GM18867 (cell line): Measurements from ENCODE around the gene CFAP54.
A peak's percentile ranks its signal among the peaks of the same experiment; 100 is the strongest.
"Not testable (repeated sequence)": the region's sequence is repeated elsewhere in the genome, so short reads cannot be mapped to it uniquely, and the experiment has no call there.

Experiments used
- ATAC-seq: cut with Tn5 transposase; IDR thresholded peaks from one replicate; pipeline ENCODE4 v1.9.1; 2021; ENCODE audit warnings: mild to moderate bottlenecking, moderate library complexity; ENCODE audit not compliant: unreplicated experiment

Gene CFAP54

GRCh38 chr12:96513681-96514080 is 24.3 kb downstream of the CFAP54 start:
- ATAC-seq: no peak

DNA sequence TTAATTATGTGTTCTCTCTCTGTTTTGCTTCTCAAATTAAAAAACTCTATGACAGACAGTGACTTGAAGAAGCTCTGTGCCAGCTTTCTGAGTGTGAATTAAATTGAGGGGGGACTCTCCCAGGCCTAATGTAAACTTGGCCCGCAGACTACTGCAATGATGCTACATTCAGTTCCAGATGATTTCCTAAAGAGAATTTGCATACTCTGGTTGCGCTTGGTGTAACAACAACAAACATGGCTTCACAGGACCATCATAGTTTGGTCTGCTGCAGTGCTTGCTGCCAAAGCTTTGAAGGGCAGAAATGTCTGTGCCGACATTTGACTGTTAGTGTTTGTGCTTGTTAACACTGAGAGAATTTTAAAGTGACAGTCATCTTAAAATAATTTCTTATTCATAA is 25.0 kb downstream of the CFAP54 start:
- peak; percentile 81 for ATAC-seq

DNA sequence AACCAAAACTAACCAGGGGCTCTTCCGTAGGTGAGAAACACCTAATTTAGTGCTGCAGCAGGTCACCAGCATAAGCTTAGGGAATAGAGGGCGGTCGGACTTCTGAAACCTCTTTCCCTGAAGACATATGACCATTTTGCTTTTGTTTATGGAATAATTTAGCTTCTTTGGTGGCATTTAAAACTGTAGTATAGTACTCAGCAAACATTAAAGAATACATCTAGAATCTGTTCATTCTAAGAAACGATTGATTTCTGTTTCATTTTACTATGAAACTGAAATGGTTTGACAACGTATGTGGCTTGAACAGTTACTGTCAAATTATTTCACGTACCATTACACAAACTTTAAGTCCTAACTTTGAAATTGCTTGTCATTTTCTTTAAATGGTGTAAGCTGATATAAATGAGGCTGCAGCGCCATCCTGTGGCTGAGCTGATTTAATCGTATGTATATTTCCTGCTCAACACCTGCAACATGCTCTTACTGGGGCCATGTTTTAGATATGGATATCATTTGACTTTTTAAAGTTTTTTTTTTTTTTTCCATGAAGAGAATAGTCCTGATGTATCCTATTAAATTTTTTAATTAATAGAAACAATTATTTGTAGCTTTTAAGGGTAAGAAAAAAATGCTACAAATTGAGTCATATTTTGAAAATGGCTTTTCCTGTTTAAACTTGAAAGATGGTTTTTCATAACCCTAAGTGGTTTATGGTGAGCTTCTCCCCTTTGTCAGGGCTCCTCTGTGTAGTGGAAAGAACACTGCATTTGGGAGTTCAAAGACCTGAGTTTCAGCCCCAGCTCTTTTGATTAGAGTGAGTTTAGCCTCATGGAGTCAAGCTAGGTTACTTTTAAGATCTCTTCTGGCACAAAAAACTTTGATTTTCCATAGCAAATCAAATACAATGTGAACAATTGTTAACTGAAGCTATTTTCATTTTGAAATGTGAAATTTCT is 27.4 kb downstream of the CFAP54 start:
- peak; percentile 73 for ATAC-seq

DNA sequence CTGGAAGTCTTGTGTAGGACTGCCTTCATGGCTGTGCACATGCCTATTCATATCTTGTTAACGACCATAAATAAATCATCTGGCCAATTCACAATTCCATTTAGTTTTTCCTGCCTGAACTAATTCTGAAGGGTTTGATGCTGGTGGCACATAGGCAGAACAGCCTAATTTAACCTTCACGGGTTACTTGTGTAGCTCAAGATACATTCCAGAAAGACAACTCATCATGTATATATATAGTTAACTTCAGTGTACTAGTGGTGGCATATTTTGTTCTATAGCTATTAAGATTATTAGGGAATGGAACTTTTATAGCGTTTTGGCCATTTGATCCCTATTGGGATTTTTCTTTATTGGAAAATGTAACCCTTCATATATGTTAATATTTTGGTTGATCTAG is 31.4 kb downstream of the CFAP54 start:
- no peak for ATAC-seq

DNA sequence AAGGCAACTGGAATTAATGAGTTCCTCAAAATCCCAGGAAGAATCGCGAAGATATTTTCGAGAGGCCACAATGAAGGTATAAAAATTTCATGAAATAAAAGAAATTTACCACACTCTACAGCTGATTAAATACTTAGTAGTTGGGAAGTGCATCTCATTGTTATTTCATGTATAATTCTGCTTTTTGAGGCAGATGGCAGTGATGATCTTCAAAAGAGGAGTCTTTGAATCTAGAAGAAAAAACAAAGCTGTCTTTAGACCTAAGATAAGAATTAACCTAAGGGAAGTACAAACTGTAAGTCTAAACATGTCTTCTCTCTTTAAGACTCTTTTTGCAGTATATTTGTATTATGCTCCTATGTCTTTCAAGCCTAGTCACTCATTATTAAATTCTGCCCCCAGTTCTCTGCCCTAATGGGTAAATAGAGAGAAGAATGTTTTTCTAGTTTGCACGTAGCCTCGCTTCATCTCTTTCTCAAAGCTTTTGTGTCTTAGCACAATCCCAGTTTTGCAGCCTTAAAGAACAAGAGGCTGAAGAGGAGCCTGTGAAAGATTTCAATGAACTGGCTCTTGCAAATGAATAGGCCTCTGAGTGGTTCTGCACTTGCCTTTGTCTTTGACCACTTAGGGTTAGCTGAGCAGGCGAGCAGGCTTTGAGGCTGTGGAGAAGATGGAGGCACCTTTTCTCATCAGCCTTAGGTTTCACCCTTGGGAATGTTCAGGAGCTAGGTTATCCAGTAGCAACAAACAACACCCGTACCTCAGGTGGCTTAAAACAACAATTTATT is 32.7 kb downstream of the CFAP54 start:
- no peak for ATAC-seq

DNA sequence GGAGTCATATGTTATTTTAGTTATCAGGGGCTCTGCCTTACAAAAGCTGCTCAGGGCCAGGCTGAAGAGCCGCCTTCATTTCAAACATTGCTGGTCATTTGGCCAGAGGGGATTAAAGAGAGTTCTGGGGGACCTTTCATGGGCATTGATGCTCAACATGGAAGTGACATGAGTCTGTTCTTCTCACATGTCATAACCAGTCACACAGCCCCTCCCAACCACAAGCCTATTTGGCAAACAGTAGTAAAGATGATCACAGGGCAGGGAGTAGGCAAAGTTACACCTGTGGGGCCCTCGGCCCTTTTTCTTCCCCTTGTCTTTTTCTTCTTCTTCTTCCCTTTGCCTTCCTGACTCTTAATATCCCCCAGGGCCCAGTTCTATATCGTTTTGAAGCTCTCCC is 33.3 kb downstream of the CFAP54 start:
- ATAC-seq: no peak

GRCh38 chr12:96526110-96526509 is 36.7 kb downstream of the CFAP54 start:
- no peak for ATAC-seq

DNA sequence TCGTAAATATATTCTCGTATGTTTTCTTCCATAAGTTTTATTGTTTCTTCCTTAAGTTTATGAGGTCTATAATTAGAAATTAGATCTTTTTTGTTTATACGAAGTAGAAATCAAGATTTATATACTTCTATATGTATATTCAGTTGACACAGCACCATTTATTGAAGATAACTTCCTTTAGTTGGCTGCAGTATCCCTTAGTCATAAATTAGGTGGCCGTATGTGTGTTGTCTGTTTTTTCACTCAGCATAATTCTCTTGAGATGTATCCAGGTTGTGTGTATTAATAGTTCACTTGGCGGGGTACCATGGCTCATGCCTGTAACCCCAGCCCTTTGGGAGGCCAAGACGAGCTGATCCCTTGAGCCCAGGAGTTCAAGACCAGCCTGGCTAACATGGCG is 40.5 kb downstream of the CFAP54 start:
- ATAC-seq: no peak

GRCh38 chr12:96534339-96534738 is 45.0 kb downstream of the CFAP54 start:
- ATAC-seq: no peak

GRCh38 chr12:96548384-96548783 is 59.0 kb downstream of the CFAP54 start:
- no peak for ATAC-seq

- no peak for ATAC-seq
Measured at GRCh38 chr12:96549341-96549740, 60.0 kb downstream of the CFAP54 start.

DNA sequence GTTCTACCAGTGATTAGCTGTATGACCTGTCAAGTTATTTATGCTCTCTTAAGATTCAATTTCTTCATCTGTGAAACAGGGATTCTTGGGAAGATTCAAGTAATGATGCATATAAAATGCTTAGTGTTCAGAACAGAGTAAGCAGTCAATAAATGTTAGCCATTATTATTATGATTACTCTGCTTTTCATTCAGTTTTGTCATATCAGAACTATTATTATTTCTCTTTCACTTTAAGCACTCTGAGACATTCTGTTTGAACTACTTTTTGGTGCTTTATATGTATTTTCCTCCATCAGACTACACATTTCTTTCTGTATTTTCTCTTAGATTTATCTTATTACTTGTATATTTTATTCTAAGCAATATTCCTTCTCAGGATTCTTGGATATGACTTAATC is 81.2 kb downstream of the CFAP54 start:
- peak; percentile 31 for ATAC-seq

GRCh38 chr12:96571101-96571862 is 81.9 kb downstream of the CFAP54 start:
- peak; percentile 92 for ATAC-seq

DNA sequence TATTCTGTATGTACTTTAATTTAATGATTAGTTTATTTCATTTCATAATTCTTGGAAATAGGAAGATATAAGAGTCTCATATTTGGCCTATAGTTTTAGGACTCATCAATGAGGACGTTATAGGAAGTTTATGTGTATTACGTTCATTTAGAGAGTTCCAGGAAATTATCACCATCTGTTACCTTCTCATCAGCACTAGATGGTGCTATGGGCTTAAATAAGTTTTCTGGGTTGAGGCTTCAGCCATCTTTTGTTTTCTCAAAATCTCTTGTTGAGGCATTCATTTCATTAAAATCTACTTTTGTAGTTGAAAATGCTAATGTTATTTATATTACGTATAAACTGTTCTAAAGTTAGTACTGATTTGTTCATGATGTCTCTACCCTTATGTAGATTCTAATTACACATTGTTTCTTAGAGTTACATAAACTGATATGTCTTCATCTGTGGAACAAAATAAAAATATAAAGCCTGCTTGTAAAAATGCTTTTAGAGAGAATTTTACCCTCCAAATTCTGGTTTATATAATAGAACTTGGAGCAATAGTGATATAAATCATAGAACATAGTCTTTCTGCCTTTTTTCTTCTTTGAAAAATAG is 89.2 kb downstream of the CFAP54 start:
- ATAC-seq: peak; percentile 98

GRCh38 chr12:96585977-96586376 is 96.6 kb downstream of the CFAP54 start:
- ATAC-seq: no peak

GRCh38 chr12:96587691-96588090 is 98.3 kb downstream of the CFAP54 start:
- no peak for ATAC-seq

DNA sequence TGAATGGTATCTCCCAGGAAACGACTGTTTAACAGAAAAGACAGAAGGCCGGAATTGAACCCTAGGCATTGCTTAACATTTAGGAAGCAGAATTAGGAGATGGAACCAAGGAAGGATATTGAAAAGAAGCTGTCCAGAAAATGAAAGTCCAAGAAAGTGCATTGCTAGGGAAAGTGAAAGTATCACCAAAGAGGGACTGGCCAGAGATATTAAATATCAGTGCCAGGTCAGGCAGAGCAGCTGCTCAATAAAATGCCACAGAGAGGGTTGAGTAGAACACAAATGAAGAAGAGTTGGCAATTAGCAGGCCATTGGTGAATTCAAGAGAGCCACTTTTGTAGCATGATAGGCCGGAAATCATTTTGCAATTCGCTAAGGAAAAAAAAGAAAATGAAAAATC is 101.6 kb downstream of the CFAP54 start:
- no peak for ATAC-seq

DNA sequence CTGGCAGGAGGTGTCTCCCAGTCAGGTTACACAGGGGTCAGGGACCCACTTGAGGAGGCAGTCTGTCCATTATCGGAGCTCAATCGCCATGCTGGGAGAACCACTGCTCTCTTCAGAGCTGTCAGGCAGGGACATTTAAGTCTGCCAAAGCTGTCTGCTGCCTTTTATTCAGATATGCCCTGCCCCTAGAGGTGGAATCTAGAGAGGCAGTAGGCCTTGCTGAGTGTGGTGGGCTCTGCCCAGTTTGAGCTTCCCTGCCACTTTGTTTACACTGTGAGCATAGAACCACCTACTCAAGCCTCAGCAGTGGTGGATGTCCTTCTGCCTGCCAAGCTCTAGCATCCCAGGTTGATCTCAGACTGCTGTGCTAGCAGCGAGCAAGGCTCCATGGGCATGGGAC is 115.0 kb downstream of the CFAP54 start:
- ATAC-seq: not testable (repeated sequence)

GRCh38 chr12:96605684-96606083 is 116.3 kb downstream of the CFAP54 start:
- ATAC-seq: no peak

- ATAC-seq: no peak
Measured at GRCh38 chr12:96606134-96606533, 116.8 kb downstream of the CFAP54 start.

GRCh38 chr12:96606644-96607043 is 117.3 kb downstream of the CFAP54 start:
- ATAC-seq: no peak
